ENCODE measurements around the gene PDRG1. TPM values are rescaled to one million over a fixed set of nuclear protein-coding genes. Genes with fewer than 3 reads are reported as not detected.

PDRG1 gene
- total RNA-seq, 1 donor from 2014 or later = 6.8 TPM

DNA sequence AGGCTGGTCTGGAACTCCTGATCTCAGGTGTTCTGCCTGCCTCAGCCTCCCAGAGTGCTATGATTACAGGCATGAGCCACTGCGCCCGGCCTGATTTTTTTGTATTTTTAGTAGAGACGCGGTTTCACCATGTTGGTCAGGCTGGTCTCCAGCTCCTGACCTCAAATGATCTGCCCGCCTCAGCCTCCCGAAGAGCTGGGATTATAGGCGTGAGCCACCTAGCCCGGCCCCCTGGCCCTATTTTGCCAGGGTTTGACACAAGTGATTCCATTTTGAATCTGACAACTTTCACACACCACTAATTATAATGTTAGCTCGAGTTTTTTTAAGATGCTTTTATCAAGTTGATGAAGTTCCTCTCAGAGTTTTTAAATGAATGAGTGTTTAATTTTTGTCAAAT, 55.8 kb downstream of the PDRG1 start:
- no peak for TF ChIP-seq CTCF (IDR thresholded peaks at IDR 0.05; ENCODE audit: insufficient read depth, low read length, severe bottlenecking)

DNA sequence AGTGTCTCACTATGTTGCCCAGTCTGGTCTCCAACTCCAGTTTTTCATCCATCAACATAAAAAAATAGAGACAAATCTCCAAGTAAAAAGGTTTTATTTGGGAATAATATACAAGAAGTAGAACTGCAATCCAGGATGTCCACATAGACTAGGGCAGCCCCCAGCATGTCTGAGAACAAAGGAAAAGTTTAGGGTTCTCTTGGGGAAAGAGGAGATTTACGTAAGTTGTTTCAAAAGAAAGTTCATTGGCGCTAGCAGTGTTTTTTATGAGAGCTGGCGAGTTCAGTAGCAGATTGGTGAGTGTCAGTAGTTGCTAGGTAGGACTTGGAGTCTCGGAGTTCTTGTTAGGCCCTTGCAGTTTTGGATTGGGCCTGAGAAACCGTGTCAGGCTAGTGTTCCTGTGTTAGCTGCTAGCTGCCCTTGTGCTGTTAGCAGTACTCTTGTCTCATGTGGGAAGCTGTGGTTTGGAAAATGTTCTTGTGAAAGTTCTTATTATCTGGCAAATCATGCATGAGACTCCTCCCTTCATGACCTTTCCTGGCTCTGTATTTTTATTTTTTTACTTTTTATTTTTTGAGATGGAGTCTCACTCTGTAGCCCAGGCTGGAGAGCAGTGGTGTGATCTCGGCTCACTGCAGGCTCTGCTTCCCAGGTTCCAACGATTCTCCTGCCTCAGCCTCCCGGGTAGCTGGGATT, 56.7 kb downstream of the PDRG1 start:
- DNase-seq (ENCODE audit: low read depth) (peak; percentile 63), FAIRE-seq (no peak)
- TF ChIP-seq CTCF (IDR thresholded peaks at IDR 0.05; ENCODE audit: insufficient read depth, low read length, severe bottlenecking) = no peak
- no peak overlapping the region for H3K4me3 ChIP-seq (ENCODE audit: low read depth, low read length)
- no peaks in the 10 kb centered on the region for H3K27me3 ChIP-seq (ENCODE audit: control insufficient read depth, insufficient read depth, low read length)
- H3K36me3 ChIP-seq (ENCODE audit: control insufficient read depth, insufficient read depth, low read length) = no peaks in the 10 kb centered on the region

More for the DNA sequence above, 55.8 kb downstream of the PDRG1 start:
- FAIRE-seq (no peak), DNase-seq (ENCODE audit: low read depth) (no peak)
- Histone ChIP-seq H3K27me3 (ENCODE audit: control insufficient read depth, insufficient read depth, low read length) (peaks cover 2% of the 10 kb centered on the region), H3K36me3 (ENCODE audit: control insufficient read depth, insufficient read depth, low read length) (no peaks in the 10 kb centered on the region), H3K4me3 (ENCODE audit: low read depth, low read length) (no peak overlapping the region)

Other genes starting within 250 kb of the PDRG1 start
- 93.5 and 93.8 TPM in 2 replicates for gene BCL2L1, start 229.2 kb downstream of the PDRG1 start, total RNA-seq
- 1.3 and 1.8 TPM in 2 replicates for gene TPX2, start 212.8 kb downstream of the PDRG1 start, total RNA-seq
- not detected in 2 replicates for gene MYLK2, start 132.7 kb downstream of the PDRG1 start, total RNA-seq
- gene FOXS1, start 106.4 kb downstream of the PDRG1 start, total RNA-seq = not detected in 2 replicates
- not detected in 2 replicates for gene DUSP15, start 81.5 kb downstream of the PDRG1 start, total RNA-seq
- under 0.01 TPM in 1 of 2 replicates, not detected in the other for gene TTLL9, start 81.4 kb downstream of the PDRG1 start, total RNA-seq
- not detected in 2 replicates for gene XKR7, start 16.1 kb upstream of the PDRG1 start, total RNA-seq
- gene CCM2L, start 58.4 kb upstream of the PDRG1 start, total RNA-seq = not detected in 2 replicates
- under 0.01 and 0.13 TPM in 2 replicates for gene HCK, start 100.2 kb upstream of the PDRG1 start, total RNA-seq
- 19.0 and 22.0 TPM in 2 replicates for gene TM9SF4, start 157.7 kb upstream of the PDRG1 start, total RNA-seq

Measured in bronchial epithelial cell (primary cell).